GM12892 (cell line): Measurements from ENCODE around the gene LHX1. TPM values are rescaled to one million over a fixed set of nuclear protein-coding genes. Genes with fewer than 3 reads are reported as not detected.

Source experiments
- DNase-seq: peaks from one replicate; pipeline ENCODE4 v3.0.0; 2011; ENCODE audit not compliant: insufficient read length
- FAIRE-seq: peaks from 2 replicates; lab custom pipeline; 2011; peaks lifted over from hg19 to GRCh38; lab: Jason Lieb, UNC
- POLR2A ChIP-seq: IDR thresholded peaks from 2 replicates; pipeline ENCODE4 v1.6.1; 2011; ENCODE audit warnings: low read depth, low read length, control low read depth
- POLR2AphosphoS5 ChIP-seq: IDR thresholded peaks from 2 replicates; pipeline ENCODE4 v1.6.1; 2011; ENCODE audit warnings: low read depth, low read length, control low read depth
- TAF1 ChIP-seq: IDR thresholded peaks from 2 replicates; pipeline ENCODE4 v1.6.1; 2011; ENCODE audit warnings: low read depth, mild to moderate bottlenecking, control low read depth, low read length, borderline replicate concordance
- polyA plus RNA-seq: library from polyadenylated mRNA; unstranded; fragments of >200 nt; gene quantifications from one replicate; pipeline ENCODE4 v1.2.1, GENCODE V29; 2012; ENCODE audit warnings: missing spikeins, inconsistent platforms; ENCODE audit not compliant: missing spikeins

The LHX1 gene
- 0.21 TPM for polyA plus RNA-seq

DNA sequence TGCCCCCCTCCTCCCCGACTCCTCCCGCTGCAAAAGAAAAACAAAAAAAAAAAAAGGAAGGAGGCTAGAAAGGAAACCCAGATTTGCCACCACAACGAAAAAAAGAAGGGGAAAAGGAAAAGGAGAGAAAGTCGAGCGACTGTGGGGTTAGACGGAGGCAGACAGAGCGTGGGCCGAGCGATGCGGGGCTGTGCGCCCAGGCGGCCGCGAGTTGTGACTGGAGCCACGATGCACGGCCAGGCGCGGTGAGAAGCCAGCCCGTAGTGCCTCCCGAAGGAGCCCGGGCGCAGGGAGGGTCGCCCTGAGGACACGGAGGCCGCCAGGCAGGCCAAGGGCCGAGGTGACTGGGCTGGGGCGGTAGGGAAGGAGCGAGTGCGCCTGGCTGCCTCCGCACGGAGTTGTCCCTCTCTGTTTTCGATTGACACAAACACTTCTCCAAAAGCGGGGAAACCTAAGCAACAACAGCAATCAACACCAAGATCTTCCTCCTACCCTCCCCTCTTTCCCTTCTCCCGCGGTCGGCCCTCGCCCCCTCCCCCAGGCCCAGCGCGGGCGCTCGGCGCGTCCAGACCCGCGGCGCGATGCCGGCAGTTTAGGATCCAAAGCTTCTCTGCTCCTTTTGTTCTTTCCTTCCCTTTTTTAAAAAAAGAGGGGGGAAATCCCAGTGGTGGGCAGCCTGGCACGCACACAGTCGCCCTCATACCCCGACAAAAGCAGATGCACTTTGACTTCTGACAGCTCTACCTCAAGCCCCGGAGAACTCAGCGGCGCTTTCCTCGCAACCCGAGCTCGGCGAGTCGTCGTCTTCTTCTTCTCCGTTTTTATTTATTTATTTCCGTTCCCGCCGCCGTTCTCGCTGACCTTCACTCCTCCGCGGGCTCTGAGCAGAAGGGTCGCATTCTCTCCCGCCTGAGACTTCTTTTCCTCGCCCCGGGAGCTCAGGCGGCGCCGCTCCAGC, at the start of gene LHX1:
Gene LHX1, plus strand, starts transcription at position 475 of the 958 bp plus-strand sequence. CDS start 723 bp downstream, outside the sequence.
- TF ChIP-seq TAF1 (no peak), POLR2AphosphoS5 (no peak), POLR2A (no peak)
- DNase-seq, result no peak
- no peak for FAIRE-seq

- FAIRE-seq (no peak), DNase-seq (no peak)
- no peak for TF ChIP-seq POLR2A
- TF ChIP-seq TAF1, result no peak
- TF ChIP-seq POLR2AphosphoS5, result no peak
Observed at GRCh38 chr17:36888236-36888951, 48.9 kb upstream of the LHX1 start.

GRCh38 chr17:36889770-36890349, 47.4 kb upstream of the LHX1 start:
- FAIRE-seq (no peak), DNase-seq (no peak)
- TF ChIP-seq TAF1, result no peak
- TF ChIP-seq POLR2A, result no peak
- no peak for TF ChIP-seq POLR2AphosphoS5

DNA sequence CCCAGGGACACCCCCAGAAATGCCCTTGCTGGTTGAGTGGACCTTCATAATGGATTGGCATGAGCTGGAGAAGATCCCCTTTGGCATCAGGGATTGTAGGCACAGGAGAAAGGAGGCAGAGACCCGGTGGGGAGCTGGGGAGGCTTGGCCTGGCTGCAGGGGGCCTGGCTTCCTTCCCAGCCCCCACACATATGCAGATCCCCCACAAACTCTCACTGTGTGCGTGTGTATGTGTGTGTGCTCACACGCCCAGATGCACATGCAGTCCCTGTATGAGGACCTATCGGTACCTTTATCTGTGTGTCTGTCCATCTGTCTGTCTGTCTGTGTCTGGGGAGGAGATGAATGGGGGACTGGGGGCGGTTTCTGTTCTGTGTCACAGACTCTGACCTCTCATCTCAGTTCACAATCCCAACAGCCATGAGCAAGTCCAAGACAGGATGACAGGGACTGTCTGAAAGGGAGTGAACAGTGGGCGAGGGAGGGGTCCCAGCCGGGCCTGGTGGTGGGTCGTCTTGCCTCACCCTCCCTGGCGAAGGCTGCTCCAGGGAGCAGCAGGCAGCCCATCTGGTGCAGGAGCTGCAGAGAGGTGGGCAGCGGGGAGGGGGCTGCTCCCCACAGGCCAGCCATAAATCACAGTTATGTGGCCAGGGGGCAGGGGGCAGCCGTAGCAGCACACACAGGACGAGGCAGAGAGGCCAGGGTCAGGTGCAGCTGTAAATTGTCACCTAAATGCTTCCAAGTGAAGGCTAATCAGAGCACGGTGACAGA, 46.7 kb upstream of the LHX1 start:
- no peak for FAIRE-seq
- TF ChIP-seq POLR2A, result no peak
- TF ChIP-seq POLR2AphosphoS5, result no peak
- DNase-seq, result no peak

DNA sequence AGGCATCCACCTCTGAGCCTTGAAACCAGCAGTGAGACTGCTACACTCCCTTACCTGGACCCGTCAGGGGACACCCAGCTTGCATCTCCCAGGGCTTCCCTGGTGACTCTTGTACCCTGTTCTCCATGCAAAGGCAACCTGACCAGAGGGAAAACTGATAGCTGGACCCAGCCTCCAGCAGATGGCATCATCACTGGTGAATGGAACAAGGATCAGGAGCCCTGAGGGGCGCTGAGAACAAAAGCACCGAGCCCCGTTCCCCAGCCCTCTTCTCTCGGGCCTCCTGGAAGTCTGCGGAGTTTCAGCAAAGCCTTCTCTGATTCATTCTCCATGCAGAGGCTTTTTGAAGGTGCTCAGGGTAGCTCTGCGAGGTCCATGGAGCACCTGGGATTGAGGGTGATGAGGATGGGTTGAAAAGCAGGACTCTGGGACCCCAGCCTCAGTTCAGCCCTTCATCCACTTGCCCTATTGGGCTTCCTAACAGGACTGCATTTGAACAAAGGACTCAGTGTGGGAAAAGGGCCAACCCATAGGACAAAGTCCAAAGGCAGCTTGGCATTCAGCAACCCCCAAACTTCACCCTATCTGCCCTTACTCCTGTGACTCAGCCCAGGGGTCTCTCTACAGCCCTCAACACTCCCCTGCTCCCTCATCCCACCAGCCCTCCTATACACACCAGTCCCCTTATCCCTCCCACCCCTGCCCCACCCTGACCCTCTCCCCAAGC, 45.0 kb upstream of the LHX1 start:
- TF ChIP-seq POLR2A (no peak), TAF1 (no peak), POLR2AphosphoS5 (no peak)
- no peak for DNase-seq

DNA sequence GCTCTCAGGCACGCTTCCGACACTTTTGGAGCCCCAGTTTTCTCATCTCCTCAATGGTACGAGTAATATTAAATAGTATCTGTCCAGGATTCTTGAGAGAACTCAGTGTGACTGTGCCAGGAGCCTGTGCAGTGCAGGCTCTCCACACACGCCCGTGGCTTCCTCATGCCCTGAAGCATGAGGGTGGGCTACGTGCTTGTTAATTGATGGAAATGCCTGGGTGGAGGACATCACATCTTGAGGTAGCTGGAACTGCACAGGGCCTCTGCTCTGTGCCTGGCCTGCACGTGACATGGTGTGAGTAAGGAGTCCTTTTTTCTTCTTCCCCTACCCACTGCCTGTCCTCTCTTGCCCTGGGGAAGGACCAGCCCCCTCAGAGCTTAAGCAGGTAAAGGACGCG, 43.1 kb upstream of the LHX1 start:
- FAIRE-seq (no peak), DNase-seq (no peak)
- TF ChIP-seq TAF1, result no peak
- no peak for TF ChIP-seq POLR2A
- TF ChIP-seq POLR2AphosphoS5, result no peak

More for the DNA sequence above, 45.0 kb upstream of the LHX1 start:
- no peak for FAIRE-seq

GRCh38 chr17:36894925-36895324, 42.4 kb upstream of the LHX1 start:
- DNase-seq, result no peak
- FAIRE-seq, result no peak
- no peak for TF ChIP-seq POLR2A
- TF ChIP-seq POLR2AphosphoS5, result no peak
- TF ChIP-seq TAF1, result no peak

DNA sequence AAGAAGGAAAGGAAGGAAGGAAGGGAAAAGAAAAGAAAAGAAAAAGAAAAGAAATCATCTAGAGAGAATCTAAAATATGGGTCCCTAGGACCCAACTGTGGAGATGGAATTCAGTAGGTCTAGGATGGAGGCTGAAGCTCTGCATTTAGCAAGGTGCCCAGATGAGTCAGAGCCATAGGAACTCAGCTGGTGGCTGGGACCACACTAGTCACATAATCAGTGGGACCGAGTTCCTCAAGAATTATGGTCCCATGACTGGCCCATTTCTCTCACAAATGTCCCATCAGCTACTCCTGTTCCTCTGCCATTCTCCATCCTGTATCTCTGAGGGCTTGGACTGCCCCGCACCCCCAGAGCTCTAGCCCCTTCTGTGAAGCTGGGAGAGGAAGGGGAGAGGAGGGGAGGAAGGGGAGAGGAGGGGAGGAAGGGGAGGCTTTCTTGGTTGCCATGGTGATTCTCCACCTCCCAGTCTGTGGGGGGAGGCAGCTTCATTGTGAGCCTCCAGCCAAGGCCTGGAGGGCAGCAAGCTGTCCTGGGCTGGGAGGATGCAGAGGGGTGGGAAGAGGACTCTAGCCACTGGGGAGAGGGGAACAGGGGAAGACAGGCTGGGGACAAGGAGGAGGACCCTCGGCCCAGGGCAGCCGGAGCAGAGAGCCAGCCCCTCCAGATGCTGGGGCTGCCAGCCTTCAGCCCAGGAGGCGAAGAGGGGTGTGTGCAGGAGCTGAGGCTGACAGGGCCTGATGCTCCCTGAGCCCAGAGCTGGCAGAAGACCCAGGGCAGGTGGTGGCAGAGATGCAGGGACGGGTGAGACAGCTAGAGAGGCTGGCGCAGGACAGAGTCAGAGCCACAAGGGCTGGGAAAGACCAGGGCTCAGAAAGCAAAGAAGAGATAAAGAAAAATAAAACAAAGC, 37.8 kb upstream of the LHX1 start:
- DNase-seq, result no peak
- no peak for FAIRE-seq
- no peak for TF ChIP-seq TAF1
- TF ChIP-seq POLR2AphosphoS5, result no peak
- no peak for TF ChIP-seq POLR2A

GRCh38 chr17:36900160-36900512, 37.1 kb upstream of the LHX1 start:
- FAIRE-seq (no peak), DNase-seq (no peak)
- TF ChIP-seq POLR2A, result no peak
- no peak for TF ChIP-seq POLR2AphosphoS5
- TF ChIP-seq TAF1, result no peak
